C1 segment of cervical spinal cord (tissue), 14 donors: ENCODE data around the gene RAB7B.
A peak's percentile ranks its signal among the peaks of the same experiment; 100 is the strongest.

ENCODE experiments used
- DNase-seq, 14 donors: peaks; one replicate each; lab custom pipeline; 2025; lab: John Stamatoyannopoulos, UW

The RAB7B gene

GRCh38 chr1:205974712-205975111, 28.5 kb downstream of the RAB7B start:
- DNase-seq: no peak

GRCh38 chr1:205973377-205974232, 29.6 kb downstream of the RAB7B start:
- DNase-seq: no peak

- DNase-seq: no peak
These were observed 30.6 kb downstream of the RAB7B start for GRCh38 chr1:205972491-205973168.

GRCh38 chr1:205972081-205972480, 31.1 kb downstream of the RAB7B start:
- DNase-seq: no peak

DNA sequence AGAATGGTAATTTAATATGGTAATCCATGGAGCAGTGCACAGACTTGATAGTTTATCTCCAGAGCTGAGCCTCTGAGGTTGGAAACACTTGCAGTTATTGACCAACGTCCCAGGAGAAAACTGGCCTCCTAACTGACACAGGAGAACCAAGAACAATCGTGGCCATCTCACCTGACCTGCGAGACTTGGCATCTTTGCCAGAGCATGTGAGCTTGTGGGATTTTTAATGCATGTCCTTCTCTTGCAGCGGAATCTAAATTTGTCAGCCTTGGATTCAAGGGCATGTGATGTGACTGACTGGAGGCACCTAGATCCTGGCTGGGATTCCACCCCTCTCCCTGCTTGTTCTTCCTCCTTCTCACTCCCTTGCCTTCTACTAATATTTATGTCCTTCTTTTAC, 32.1 kb downstream of the RAB7B start:
- DNase-seq: no peak

DNA sequence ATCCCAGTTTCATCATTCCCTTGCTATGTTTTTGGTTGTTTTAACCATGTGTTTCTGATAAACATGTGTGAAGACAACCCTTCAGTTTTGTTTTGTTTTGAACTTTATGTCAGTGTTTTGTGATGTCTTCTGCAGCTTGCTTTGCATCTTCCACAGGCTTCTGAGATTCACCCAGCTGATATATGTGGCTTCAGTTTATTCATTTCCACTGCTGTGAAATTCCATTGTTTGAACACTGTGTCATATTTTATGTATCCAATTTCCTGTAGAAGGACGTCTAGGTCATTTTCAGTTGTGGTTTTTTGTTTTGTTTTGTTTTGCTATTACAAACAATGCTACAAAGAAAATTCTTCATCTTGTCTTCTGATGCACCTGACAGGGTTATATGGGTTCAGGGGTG, 32.7 kb downstream of the RAB7B start:
- no peak for DNase-seq

- DNase-seq: no peak
These were observed 34.0 kb downstream of the RAB7B start for GRCh38 chr1:205969229-205969628.

DNA sequence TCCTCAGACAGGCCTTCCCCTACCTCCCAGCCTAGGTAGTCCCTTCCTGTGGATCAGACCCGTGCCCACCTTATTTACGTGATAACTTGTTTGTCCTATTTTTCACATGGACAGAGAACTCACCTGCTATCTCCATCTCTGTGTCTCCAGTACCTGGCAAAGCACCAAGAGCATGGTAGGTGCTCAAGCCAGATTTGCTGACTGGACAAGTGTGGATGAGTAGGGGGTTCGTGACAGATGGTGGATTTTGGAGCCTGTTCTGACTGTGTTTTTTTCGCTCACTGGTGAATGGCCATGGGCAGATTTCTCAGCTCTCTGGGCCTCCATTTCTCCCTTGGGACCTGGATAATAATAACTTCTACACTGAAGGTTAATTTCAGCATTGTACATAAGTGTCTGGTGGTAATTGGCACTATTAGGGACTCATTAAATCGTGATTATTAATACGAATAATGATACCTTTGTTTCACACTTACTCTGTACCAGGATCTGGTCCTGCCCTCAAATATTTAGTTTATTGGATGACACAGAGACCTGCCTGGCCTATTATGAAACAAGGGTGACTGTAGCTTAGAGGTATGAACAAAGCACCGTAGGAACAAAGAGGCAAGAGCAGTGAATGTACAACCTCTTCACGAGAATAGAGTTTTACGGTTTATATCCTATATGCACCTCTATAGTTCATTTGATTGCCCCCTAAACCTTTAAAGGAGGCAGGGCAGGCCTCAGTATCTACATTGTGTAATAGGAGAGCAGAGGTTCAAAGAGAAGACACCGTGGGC, 35.5 kb downstream of the RAB7B start:
- DNase-seq: no peak

GRCh38 chr1:205965036-205965884, 37.9 kb downstream of the RAB7B start:
- no peak for DNase-seq

GRCh38 chr1:205963352-205964155, 39.6 kb downstream of the RAB7B start:
- DNase-seq: no peak

- no peak for DNase-seq
These were observed 40.4 kb downstream of the RAB7B start for GRCh38 chr1:205962821-205963221.

- no peak for DNase-seq
These were observed 41.0 kb downstream of the RAB7B start for GRCh38 chr1:205961991-205962820.

GRCh38 chr1:205961405-205961804, 41.8 kb downstream of the RAB7B start:
- DNase-seq: peak in 6 of 14 donors; percentile 18 to 67 (median 30)

GRCh38 chr1:205959789-205960188, 43.4 kb downstream of the RAB7B start:
- no peak for DNase-seq

- no peak for DNase-seq
These were observed 47.7 kb downstream of the RAB7B start for GRCh38 chr1:205955499-205955898.

- no peak for DNase-seq
These were observed 48.3 kb downstream of the RAB7B start for GRCh38 chr1:205954819-205955404.

- DNase-seq: no peak
These were observed 51.4 kb downstream of the RAB7B start for GRCh38 chr1:205951746-205952145.

GRCh38 chr1:205950826-205951549, 52.2 kb downstream of the RAB7B start:
- DNase-seq: no peak
